Neural crest cell (in vitro differentiated cells): Measurements from ENCODE around the gene ACAP2. TPM values are rescaled to one million over a fixed set of nuclear protein-coding genes. Genes with fewer than 3 reads are reported as not detected.

Experiments
- DNase-seq: peaks from one replicate; pipeline ENCODE4 v3.0.0; 2021; ENCODE audit warnings: low read depth, mixed read lengths, low spot score
- H3K27ac Mint-ChIP-seq: one replicate; pipeline ENCODE4 v1.8.0; 2021; ENCODE audit warnings: mild to moderate bottlenecking, mixed read lengths; ENCODE audit not compliant: unreplicated experiment
- H3K27me3 Mint-ChIP-seq: 2 replicates; pipeline ENCODE4 v1.8.0; 2021; ENCODE audit warnings: low read depth, mild to moderate bottlenecking, mixed read lengths
- H3K36me3 Mint-ChIP-seq: 2 replicates; pipeline ENCODE4 v1.8.0; 2021; ENCODE audit warnings: low read depth, mild to moderate bottlenecking, mixed read lengths
- H3K4me1 Mint-ChIP-seq: 2 replicates; pipeline ENCODE4 v1.8.0; 2021; ENCODE audit warnings: mixed read lengths
- H3K4me3 Mint-ChIP-seq: one replicate; pipeline ENCODE4 v1.8.0; 2021; ENCODE audit warnings: mild to moderate bottlenecking, mixed read lengths
- H3K9me3 Mint-ChIP-seq: 2 replicates; pipeline ENCODE4 v1.8.0; 2021; ENCODE audit warnings: mixed read lengths
- CTCF ChIP-seq: fragments of 200-600 bp; sonication (generic); conservative IDR thresholded peaks from 2 replicates; pipeline ENCODE4 v1.5.0; 2021; ENCODE audit warnings: antibody characterized with exemption, mild to moderate bottlenecking
- total RNA-seq: library from RNA; stranded (reverse); gene quantifications from 2 replicates; pipeline ENCODE4 v1.2.1, GENCODE V29; 2021

ACAP2 gene
- total RNA-seq, 1 donor from 2014 or later, result 35.7 TPM

GRCh38 chr3:195250473-195251251, 192.2 kb downstream of the ACAP2 start:
- Mint-ChIP-seq H3K36me3 (peaks cover 7% of the 10 kb centered on the region), H3K27me3 (no peaks in the 10 kb centered on the region), H3K9me3 (no peaks in the 10 kb centered on the region), H3K27ac (peak overlapping the region; percentile 40), H3K4me3 (no peak overlapping the region), H3K4me1 (peaks cover 21% of the 10 kb centered on the region)
- peak; percentile 14 for TF ChIP-seq CTCF
- DNase-seq, result no peak

- peaks cover 20% of the 10 kb centered on the region for H3K4me1 Mint-ChIP-seq
- no peaks in the 10 kb centered on the region for H3K9me3 Mint-ChIP-seq
- H3K27me3 Mint-ChIP-seq, result no peaks in the 10 kb centered on the region
- no peak overlapping the region for H3K27ac Mint-ChIP-seq
- no peak for TF ChIP-seq CTCF
- no peak overlapping the region for H3K4me3 Mint-ChIP-seq
- DNase-seq, result no peak
- H3K36me3 Mint-ChIP-seq, result peaks cover 7% of the 10 kb centered on the region
Measured at GRCh38 chr3:195249858-195250464, 192.9 kb downstream of the ACAP2 start.

GRCh38 chr3:195249057-195249770, 193.6 kb downstream of the ACAP2 start:
- Mint-ChIP-seq H3K4me1 (peaks cover 17% of the 10 kb centered on the region), H3K27ac (no peak overlapping the region), H3K36me3 (peaks cover 6% of the 10 kb centered on the region), H3K9me3 (no peaks in the 10 kb centered on the region), H3K4me3 (no peak overlapping the region), H3K27me3 (no peaks in the 10 kb centered on the region)
- no peak for DNase-seq
- no peak for TF ChIP-seq CTCF

- Mint-ChIP-seq H3K27me3 (no peaks in the 10 kb centered on the region), H3K27ac (no peak overlapping the region), H3K9me3 (no peaks in the 10 kb centered on the region), H3K36me3 (peaks cover 6% of the 10 kb centered on the region), H3K4me3 (no peak overlapping the region), H3K4me1 (peaks cover 25% of the 10 kb centered on the region)
- no peak for DNase-seq
- TF ChIP-seq CTCF, result no peak
Measured at GRCh38 chr3:195248281-195248680, 194.5 kb downstream of the ACAP2 start.

GRCh38 chr3:195247863-195248189, 195.0 kb downstream of the ACAP2 start:
- H3K9me3 Mint-ChIP-seq, result no peaks in the 10 kb centered on the region
- peaks cover 6% of the 10 kb centered on the region for H3K36me3 Mint-ChIP-seq
- peak overlapping the region; percentile 92 for H3K27ac Mint-ChIP-seq
- no peaks in the 10 kb centered on the region for H3K27me3 Mint-ChIP-seq
- no peak overlapping the region for H3K4me3 Mint-ChIP-seq
- no peak for TF ChIP-seq CTCF
- DNase-seq, result no peak
- peaks cover 20% of the 10 kb centered on the region for H3K4me1 Mint-ChIP-seq
